HCT116 (cell line): ENCODE data around the gene AGPAT3. TPM values are rescaled to one million over a fixed set of nuclear protein-coding genes. Genes with fewer than 3 reads are reported as not detected.

Experiments used
- ATAC-seq: fragments of 200-7000 bp; cut with Tn5 transposase; 2 replicates; pipeline ENCODE4 v1.9.1; 2020; ENCODE audit warnings: mild to moderate bottlenecking, moderate library complexity
- BruUV-seq: library from RNA; stranded (reverse); fragments of 400-500 nt; replicated peaks from 2 replicates; lab custom pipeline; 2021; lab: Mats Ljungman, UMichigan
- CTCF ChIA-PET: fragments of 300-600 bp; sonication (Branson Sonifier 250); formaldehyde crosslinking; loops from one replicate; lab custom pipeline; 2021; ENCODE audit warnings: antibody characterized with exemption; lab: Charles Lee
- POLR2A ChIA-PET: fragments of 300-600, 350-600 bp; sonication (Branson Sonifier 250); formaldehyde crosslinking; loops from one replicate; lab custom pipeline; 2021; ENCODE audit warnings: antibody characterized with exemption; lab: Charles Lee
- RAD21 ChIA-PET, 2 experiments: fragments of 300-600 bp; sonication (Branson Sonifier 250); formaldehyde crosslinking; loops; one replicate each; lab custom pipeline; 2023; ENCODE audit warnings: low total read pairs in 2 of 2; ENCODE audit not compliant: uncharacterized antibody in 2 of 2, unreplicated experiment in 2 of 2, low non-redundant PET in 1 of 2; lab: Charles Lee
- DNase-seq: peaks from one replicate; pipeline ENCODE4 v3.0.0-alpha.2; 2010; ENCODE audit warnings: low read depth, low spot score
- H2AFZ ChIP-seq: fragments of 200-600 bp; shearing (Covaris generic), sonication (generic); 2 replicates; pipeline ENCODE4 v1.6.1; 2017; ENCODE audit warnings: low read depth, mixed run types, mixed read lengths, antibody characterized with exemption, low read length; ENCODE audit not compliant: poor library complexity, severe bottlenecking
- H3K27ac ChIP-seq: 2 replicates; pipeline ENCODE4 v1.5.1; 2012; ENCODE audit warnings: low read depth, low read length
- H3K27me3 ChIP-seq: fragments of 200-600 bp; sonication (generic); 2 replicates; pipeline ENCODE4 v1.6.1; 2016; ENCODE audit warnings: mixed run types, low read length, mixed read lengths; ENCODE audit not compliant: insufficient read depth
- H3K36me3 ChIP-seq, 2 experiments: fragments of 200-500 bp in 1 of 2; fragments of 200-600 bp in 1 of 2; sonication (Bioruptor generic) in 1 of 2; sonication (generic) in 1 of 2; 2 replicates each; pipeline versions ENCODE4 v1.5.1 to v1.6.1; 2014 to 2016; ENCODE audit warnings: low read length in 2 of 2, inconsistent platforms in 1 of 2, mixed read lengths in 1 of 2, mixed run types in 1 of 2; ENCODE audit not compliant: insufficient read depth in 2 of 2, control insufficient read depth in 1 of 2
- H3K4me1 ChIP-seq, 2 experiments: fragments of 200-600 bp in 1 of 2; sonication (generic) in 1 of 2; 2 replicates each; pipeline versions ENCODE4 v1.5.1 to v1.6.1; 2012 to 2017; ENCODE audit warnings: low read length in 2 of 2, inconsistent platforms in 1 of 2, mild to moderate bottlenecking in 1 of 2, mixed read lengths in 1 of 2, mixed run types in 1 of 2, moderate library complexity in 1 of 2; ENCODE audit not compliant: insufficient read depth in 2 of 2, control insufficient read depth in 1 of 2
- H3K4me2 ChIP-seq: fragments of 200-600 bp; sonication (generic); 2 replicates; pipeline ENCODE4 v1.6.1; 2017; ENCODE audit warnings: mixed run types, low read length, mixed read lengths
- H3K4me3 ChIP-seq, 2 experiments: fragments of 200-600 bp in 1 of 2; sonication (generic) in 1 of 2; replicated peaks in 1 of 2; 2 replicates each; pipeline ENCODE4 v1.5.1; 2011 to 2016; ENCODE audit warnings: low read length in 2 of 2, control low read depth in 1 of 2, low read depth in 1 of 2, mild to moderate bottlenecking in 1 of 2, mixed read lengths in 1 of 2, mixed run types in 1 of 2
- H3K79me2 ChIP-seq: fragments of 200-600 bp; sonication (generic); 2 replicates; pipeline ENCODE4 v1.6.1; 2017; ENCODE audit warnings: mild to moderate bottlenecking, mixed run types, low read length, moderate library complexity, mixed read lengths; ENCODE audit not compliant: insufficient read depth
- H3K9ac ChIP-seq: fragments of 200-600 bp; sonication (generic); 2 replicates; pipeline ENCODE4 v1.6.1; 2016; ENCODE audit warnings: low read length, mixed read lengths
- H3K9me2 ChIP-seq: fragments of 200-600 bp; sonication (generic), shearing (Covaris generic); 2 replicates; pipeline ENCODE4 v1.6.1; 2017; ENCODE audit warnings: mixed run types, mild to moderate bottlenecking, moderate library complexity; ENCODE audit not compliant: insufficient read depth
- H3K9me3 ChIP-seq, 2 experiments: fragments of 200-500 bp in 1 of 2; fragments of 200-600 bp in 1 of 2; sonication (Bioruptor generic) in 1 of 2; sonication (generic) in 1 of 2; 2 replicates each; pipeline ENCODE4 v1.6.1; 2014 to 2017; ENCODE audit warnings: low read length in 2 of 2, mixed read lengths in 2 of 2, inconsistent platforms in 1 of 2, low read depth in 1 of 2, mild to moderate bottlenecking in 1 of 2, mixed run types in 1 of 2, moderate library complexity in 1 of 2; ENCODE audit not compliant: control insufficient read depth in 1 of 2, insufficient read depth in 1 of 2
- H4K20me1 ChIP-seq: fragments of 200-600 bp; sonication (generic), shearing (Covaris generic); 2 replicates; pipeline ENCODE4 v1.6.1; 2017; ENCODE audit warnings: mixed run types, mild to moderate bottlenecking, moderate library complexity; ENCODE audit not compliant: insufficient read depth
- CEBPB ChIP-seq: IDR thresholded peaks from 2 replicates; pipeline ENCODE4 v1.6.1; 2012; ENCODE audit warnings: low read depth
- EZH2phosphoT487 ChIP-seq: fragments of 200-600 bp; IDR thresholded peaks from 2 replicates; pipeline ENCODE4 v1.6.1; 2018; ENCODE audit warnings: antibody characterized with exemption, borderline replicate concordance
- JUND ChIP-seq: IDR thresholded peaks from 2 replicates; pipeline ENCODE4 v1.6.1; 2012
- POLR2AphosphoS5 ChIP-seq: IDR thresholded peaks from 2 replicates; pipeline ENCODE4 v1.6.1; 2011; ENCODE audit warnings: mild to moderate bottlenecking, low read depth, low read length, moderate library complexity
- SIN3A ChIP-seq: IDR thresholded peaks from 2 replicates; pipeline ENCODE4 v1.6.1; 2012; ENCODE audit warnings: low read depth
- SP1 ChIP-seq: IDR thresholded peaks from 2 replicates; pipeline ENCODE4 v1.6.1; 2012; ENCODE audit warnings: low read depth
- TCF7L2 ChIP-seq: IDR thresholded peaks from 2 replicates; pipeline ENCODE4 v1.7.0; 2011; ENCODE audit warnings: borderline replicate concordance, inconsistent platforms; ENCODE audit not compliant: insufficient read depth, insufficient read length; ENCODE audit errors: extremely low read depth
- intact Hi-C: fragments of 100-400 bp; cut with micrococcal nuclease; formaldehyde crosslinking; loops from 2 replicates; pipeline ENCODE4 v1.10.0; 2022
- total RNA-seq: library from RNA; stranded (reverse); gene quantifications from one replicate; pipeline ENCODE4 v1.2.1, GENCODE V29; 2021; ENCODE audit not compliant: unreplicated experiment
- TF ChIP-seq, protein P1 (sequence below): IDR thresholded peaks from 2 replicates; pipeline ENCODE4 v1.6.1; 2012; ENCODE audit warnings: low read depth
- TF ChIP-seq, protein P2 (sequence below): IDR thresholded peaks from 2 replicates; pipeline ENCODE4 v1.6.1; 2011; ENCODE audit warnings: mild to moderate bottlenecking, low read length, moderate library complexity; ENCODE audit not compliant: insufficient replicate concordance; ENCODE audit errors: extremely low read depth
- TF ChIP-seq, protein P3 (sequence below): IDR thresholded peaks from 2 replicates; pipeline ENCODE4 v1.6.1; 2012
- TF ChIP-seq, protein P4 (sequence below): IDR thresholded peaks from 2 replicates; pipeline ENCODE4 v1.6.1; 2012

AGPAT3 gene
- total RNA-seq, 1 experiment from 2014 or later = 54.1 TPM

DNA sequence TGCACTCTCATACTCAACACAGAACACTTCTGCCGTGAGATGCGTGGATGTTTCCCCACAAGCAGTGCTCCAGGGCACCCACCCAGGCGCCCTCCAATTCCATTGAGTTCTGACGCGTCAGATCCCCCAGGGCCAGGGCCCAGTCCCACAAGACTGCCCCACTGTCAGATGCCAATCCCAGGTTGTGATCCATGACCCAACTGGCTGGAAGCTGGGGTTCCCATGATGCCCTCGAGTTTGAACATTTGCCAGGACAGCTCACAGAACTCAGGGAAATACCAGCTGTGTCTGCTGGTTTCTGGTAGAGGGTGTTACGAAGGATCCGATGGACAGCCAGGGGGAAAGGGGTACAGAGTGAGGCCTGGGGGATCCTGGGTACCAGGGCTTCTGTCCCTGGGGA, 58.4 kb downstream of the AGPAT3 start:
- Histone ChIP-seq H3K27me3 (no peaks in the 10 kb centered on the region), H3K9me3 (no peaks in the 10 kb centered on the region), H2AFZ (no peak overlapping the region), H3K4me2 (no peak overlapping the region), H3K27ac (no peak overlapping the region), H3K4me3 (no peak overlapping the region), H3K9me2 (no peaks in the 10 kb centered on the region), H4K20me1 (no peaks in the 10 kb centered on the region), H3K36me3 (no peaks in the 10 kb centered on the region; a peak in 1 of 4 replicates), H3K79me2 (peaks cover 14% of the 10 kb centered on the region; the same call in 1 of the 2 replicates), H3K4me1 (peaks cover 3 to 4% of the 10 kb centered on the region in 2 experiments), H3K9ac (no peak overlapping the region)
- BruUV-seq = no TSS peak
- intact Hi-C loops = no loop called here
- ChIA-PET POLR2A (no interaction called here), RAD21 (no interaction called here), CTCF (no interaction called here)
- no peak for DNase-seq
- TF ChIP-seq TCF7L2 (no peak), POLR2AphosphoS5 (no peak), SP1 (no peak), JUND (no peak), SIN3A (no peak), EZH2phosphoT487 (no peak), CEBPB (no peak)
- TF ChIP-seq, protein P1, sequence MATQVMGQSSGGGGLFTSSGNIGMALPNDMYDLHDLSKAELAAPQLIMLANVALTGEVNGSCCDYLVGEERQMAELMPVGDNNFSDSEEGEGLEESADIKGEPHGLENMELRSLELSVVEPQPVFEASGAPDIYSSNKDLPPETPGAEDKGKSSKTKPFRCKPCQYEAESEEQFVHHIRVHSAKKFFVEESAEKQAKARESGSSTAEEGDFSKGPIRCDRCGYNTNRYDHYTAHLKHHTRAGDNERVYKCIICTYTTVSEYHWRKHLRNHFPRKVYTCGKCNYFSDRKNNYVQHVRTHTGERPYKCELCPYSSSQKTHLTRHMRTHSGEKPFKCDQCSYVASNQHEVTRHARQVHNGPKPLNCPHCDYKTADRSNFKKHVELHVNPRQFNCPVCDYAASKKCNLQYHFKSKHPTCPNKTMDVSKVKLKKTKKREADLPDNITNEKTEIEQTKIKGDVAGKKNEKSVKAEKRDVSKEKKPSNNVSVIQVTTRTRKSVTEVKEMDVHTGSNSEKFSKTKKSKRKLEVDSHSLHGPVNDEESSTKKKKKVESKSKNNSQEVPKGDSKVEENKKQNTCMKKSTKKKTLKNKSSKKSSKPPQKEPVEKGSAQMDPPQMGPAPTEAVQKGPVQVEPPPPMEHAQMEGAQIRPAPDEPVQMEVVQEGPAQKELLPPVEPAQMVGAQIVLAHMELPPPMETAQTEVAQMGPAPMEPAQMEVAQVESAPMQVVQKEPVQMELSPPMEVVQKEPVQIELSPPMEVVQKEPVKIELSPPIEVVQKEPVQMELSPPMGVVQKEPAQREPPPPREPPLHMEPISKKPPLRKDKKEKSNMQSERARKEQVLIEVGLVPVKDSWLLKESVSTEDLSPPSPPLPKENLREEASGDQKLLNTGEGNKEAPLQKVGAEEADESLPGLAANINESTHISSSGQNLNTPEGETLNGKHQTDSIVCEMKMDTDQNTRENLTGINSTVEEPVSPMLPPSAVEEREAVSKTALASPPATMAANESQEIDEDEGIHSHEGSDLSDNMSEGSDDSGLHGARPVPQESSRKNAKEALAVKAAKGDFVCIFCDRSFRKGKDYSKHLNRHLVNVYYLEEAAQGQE = no peak
- TF ChIP-seq, protein P2, sequence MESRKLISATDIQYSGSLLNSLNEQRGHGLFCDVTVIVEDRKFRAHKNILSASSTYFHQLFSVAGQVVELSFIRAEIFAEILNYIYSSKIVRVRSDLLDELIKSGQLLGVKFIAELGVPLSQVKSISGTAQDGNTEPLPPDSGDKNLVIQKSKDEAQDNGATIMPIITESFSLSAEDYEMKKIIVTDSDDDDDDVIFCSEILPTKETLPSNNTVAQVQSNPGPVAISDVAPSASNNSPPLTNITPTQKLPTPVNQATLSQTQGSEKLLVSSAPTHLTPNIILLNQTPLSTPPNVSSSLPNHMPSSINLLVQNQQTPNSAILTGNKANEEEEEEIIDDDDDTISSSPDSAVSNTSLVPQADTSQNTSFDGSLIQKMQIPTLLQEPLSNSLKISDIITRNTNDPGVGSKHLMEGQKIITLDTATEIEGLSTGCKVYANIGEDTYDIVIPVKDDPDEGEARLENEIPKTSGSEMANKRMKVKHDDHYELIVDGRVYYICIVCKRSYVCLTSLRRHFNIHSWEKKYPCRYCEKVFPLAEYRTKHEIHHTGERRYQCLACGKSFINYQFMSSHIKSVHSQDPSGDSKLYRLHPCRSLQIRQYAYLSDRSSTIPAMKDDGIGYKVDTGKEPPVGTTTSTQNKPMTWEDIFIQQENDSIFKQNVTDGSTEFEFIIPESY = no peak
- TF ChIP-seq, protein P3, sequence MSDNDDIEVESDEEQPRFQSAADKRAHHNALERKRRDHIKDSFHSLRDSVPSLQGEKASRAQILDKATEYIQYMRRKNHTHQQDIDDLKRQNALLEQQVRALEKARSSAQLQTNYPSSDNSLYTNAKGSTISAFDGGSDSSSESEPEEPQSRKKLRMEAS = no peak
- TF ChIP-seq, protein P4, sequence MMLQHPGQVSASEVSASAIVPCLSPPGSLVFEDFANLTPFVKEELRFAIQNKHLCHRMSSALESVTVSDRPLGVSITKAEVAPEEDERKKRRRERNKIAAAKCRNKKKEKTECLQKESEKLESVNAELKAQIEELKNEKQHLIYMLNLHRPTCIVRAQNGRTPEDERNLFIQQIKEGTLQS = no peak
- no peak for ATAC-seq
